Ramos (cell line): ENCODE results near the gene UQCRQ.
"Not testable (repeated sequence)": the region's sequence is repeated elsewhere in the genome, so short reads cannot be mapped to it uniquely, and the experiment has no call there.

Experiments
- in situ Hi-C: fragments of 300-500 bp; cut with MboI; formaldehyde crosslinking; loops from one replicate; pipeline ENCODE4 v1.14.3; 2022; ENCODE audit warnings: low sequenced_read_pairs; ENCODE audit not compliant: unreplicated experiment

Gene UQCRQ

GRCh38 chr5:132831095-132831860, 35.2 kb upstream of the UQCRQ start:
- in situ Hi-C loops, result no loop called here

- in situ Hi-C loops, result no loop called here
Observed at GRCh38 chr5:132832612-132833011, 33.8 kb upstream of the UQCRQ start.

- in situ Hi-C loops, result no loop called here
Observed at GRCh38 chr5:132834057-132834456, 32.4 kb upstream of the UQCRQ start.

GRCh38 chr5:132836852-132837251, 29.6 kb upstream of the UQCRQ start:
- in situ Hi-C loops, result no loop called here

- in situ Hi-C loops, result no loop called here
Observed at GRCh38 chr5:132837868-132838267, 28.6 kb upstream of the UQCRQ start.

GRCh38 chr5:132838516-132839282, 27.7 kb upstream of the UQCRQ start:
- in situ Hi-C loops, result no loop called here

GRCh38 chr5:132839426-132840301, 26.8 kb upstream of the UQCRQ start:
- in situ Hi-C loops, result no loop called here

- in situ Hi-C loops, result no loop called here
Observed at GRCh38 chr5:132840313-132840712, 26.1 kb upstream of the UQCRQ start.

GRCh38 chr5:132840896-132841295, 25.5 kb upstream of the UQCRQ start:
- in situ Hi-C loops, result no loop called here

- in situ Hi-C loops, result no loop called here
Observed at GRCh38 chr5:132841305-132841704, 25.1 kb upstream of the UQCRQ start.

GRCh38 chr5:132848270-132848669, 18.2 kb upstream of the UQCRQ start:
- in situ Hi-C loops, result no loop called here

GRCh38 chr5:132849347-132849746, 17.1 kb upstream of the UQCRQ start:
- in situ Hi-C loops, result no loop called here

GRCh38 chr5:132850066-132850465, 16.4 kb upstream of the UQCRQ start:
- in situ Hi-C loops, result no loop called here

GRCh38 chr5:132853323-132853722, 13.1 kb upstream of the UQCRQ start:
- in situ Hi-C loops, result no loop called here

GRCh38 chr5:132853790-132854189, 12.7 kb upstream of the UQCRQ start:
- in situ Hi-C loops, result no loop called here

GRCh38 chr5:132854301-132854700, 12.1 kb upstream of the UQCRQ start:
- in situ Hi-C loops, result no loop called here

- in situ Hi-C loops, result not testable (repeated sequence)
Observed at GRCh38 chr5:132854992-132855391, 11.4 kb upstream of the UQCRQ start.

GRCh38 chr5:132856011-132856410, 10.4 kb upstream of the UQCRQ start:
- in situ Hi-C loops, result no loop called here

GRCh38 chr5:132859889-132860437, 6.5 kb upstream of the UQCRQ start:
- in situ Hi-C loops, result no loop called here

- in situ Hi-C loops, result no loop called here
Observed at GRCh38 chr5:132860742-132861141, 5.7 kb upstream of the UQCRQ start.
